AG04450 (cell line): ENCODE results near the gene KAT6B. TPM values are rescaled to one million over a fixed set of nuclear protein-coding genes. Genes with fewer than 3 reads are reported as not detected.

Experiments used
- CTCF ChIA-PET: fragments of 300-600, 350-600 bp; formaldehyde crosslinking; extraction: SDS; loops from one replicate; lab custom pipeline; 2022; ENCODE audit warnings: antibody characterized with exemption, inconsistent platforms; lab: Charles Lee
- POLR2A ChIA-PET: fragments of 350-600 bp; formaldehyde crosslinking; extraction: SDS; loops from one replicate; lab custom pipeline; 2021; ENCODE audit warnings: antibody characterized with exemption, inconsistent platforms; lab: Yijun Ruan, JAX
- DNase-seq: peaks from one replicate; pipeline ENCODE4 v3.0.0-alpha.2; 2011; ENCODE audit warnings: low read depth, low spot score
- H3K27ac ChIP-seq: one replicate; pipeline ENCODE4 v1.5.1; 2012; ENCODE audit warnings: low read depth, low read length, control low read depth
- H3K27me3 ChIP-seq: one replicate; pipeline ENCODE4 v1.6.0; 2012; ENCODE audit warnings: low read length; ENCODE audit not compliant: control insufficient read depth, insufficient read depth
- H3K4me3 ChIP-seq: 2 replicates; pipeline ENCODE4 v1.5.1; 2011; ENCODE audit warnings: mild to moderate bottlenecking, low read depth, low read length, control low read depth
- H3K9me3 ChIP-seq: 2 replicates; pipeline ENCODE4 v1.5.1; 2012; ENCODE audit warnings: low read length; ENCODE audit not compliant: control insufficient read depth, insufficient read depth
- polyA plus RNA-seq: library from polyadenylated mRNA; depleted of rRNA; stranded (reverse); fragments of >200 nt; gene quantifications from 2 replicates; pipeline ENCODE4 v1.2.3, GENCODE V29; 2011
- TF ChIP-seq, protein P1 (sequence below): IDR thresholded peaks from 2 replicates; pipeline ENCODE4 v1.5.1; 2011; ENCODE audit warnings: low read depth, low read length, control low read depth, inconsistent platforms

KAT6B gene
- polyA plus RNA-seq, 1 experiment: 10.4 TPM

DNA sequence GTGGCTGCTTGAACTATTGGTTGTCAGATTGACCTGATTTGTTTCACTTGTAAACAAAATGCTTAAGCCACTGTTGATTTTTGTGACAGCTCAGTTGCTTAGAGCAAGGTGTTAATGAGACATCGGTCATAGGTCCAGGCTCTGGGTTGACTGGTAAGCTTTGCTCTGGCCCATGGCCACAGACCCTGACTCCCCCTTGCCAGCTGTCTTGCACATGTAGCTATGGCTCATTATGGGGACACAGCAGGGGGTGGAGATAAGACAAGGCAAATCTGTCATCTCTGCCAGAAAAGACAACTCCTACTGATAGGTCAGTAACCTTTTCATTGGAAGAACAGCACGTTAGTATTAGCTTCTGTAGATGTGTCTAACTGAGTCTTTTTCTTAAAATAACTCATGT, 95.3 kb downstream of the KAT6B start:
- no peak overlapping the region for H3K4me3 ChIP-seq
- TF ChIP-seq, protein P1, sequence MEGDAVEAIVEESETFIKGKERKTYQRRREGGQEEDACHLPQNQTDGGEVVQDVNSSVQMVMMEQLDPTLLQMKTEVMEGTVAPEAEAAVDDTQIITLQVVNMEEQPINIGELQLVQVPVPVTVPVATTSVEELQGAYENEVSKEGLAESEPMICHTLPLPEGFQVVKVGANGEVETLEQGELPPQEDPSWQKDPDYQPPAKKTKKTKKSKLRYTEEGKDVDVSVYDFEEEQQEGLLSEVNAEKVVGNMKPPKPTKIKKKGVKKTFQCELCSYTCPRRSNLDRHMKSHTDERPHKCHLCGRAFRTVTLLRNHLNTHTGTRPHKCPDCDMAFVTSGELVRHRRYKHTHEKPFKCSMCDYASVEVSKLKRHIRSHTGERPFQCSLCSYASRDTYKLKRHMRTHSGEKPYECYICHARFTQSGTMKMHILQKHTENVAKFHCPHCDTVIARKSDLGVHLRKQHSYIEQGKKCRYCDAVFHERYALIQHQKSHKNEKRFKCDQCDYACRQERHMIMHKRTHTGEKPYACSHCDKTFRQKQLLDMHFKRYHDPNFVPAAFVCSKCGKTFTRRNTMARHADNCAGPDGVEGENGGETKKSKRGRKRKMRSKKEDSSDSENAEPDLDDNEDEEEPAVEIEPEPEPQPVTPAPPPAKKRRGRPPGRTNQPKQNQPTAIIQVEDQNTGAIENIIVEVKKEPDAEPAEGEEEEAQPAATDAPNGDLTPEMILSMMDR: no peak
- no peak for DNase-seq
- CTCF ChIA-PET: interaction anchor here (1.1 kb wide), 1 partner anchor 315 kb away, joined by 6 read pairs; no protein-coding TSS in a partner anchor
- H3K9me3 ChIP-seq: peaks cover 6% of the 10 kb centered on the region
- no peaks in the 10 kb centered on the region for H3K27me3 ChIP-seq
- no peak overlapping the region for H3K27ac ChIP-seq
- POLR2A ChIA-PET: interaction anchor here (1.4 kb wide), 1 partner anchor 38 kb away, joined by 4 read pairs; no protein-coding TSS in a partner anchor

DNA sequence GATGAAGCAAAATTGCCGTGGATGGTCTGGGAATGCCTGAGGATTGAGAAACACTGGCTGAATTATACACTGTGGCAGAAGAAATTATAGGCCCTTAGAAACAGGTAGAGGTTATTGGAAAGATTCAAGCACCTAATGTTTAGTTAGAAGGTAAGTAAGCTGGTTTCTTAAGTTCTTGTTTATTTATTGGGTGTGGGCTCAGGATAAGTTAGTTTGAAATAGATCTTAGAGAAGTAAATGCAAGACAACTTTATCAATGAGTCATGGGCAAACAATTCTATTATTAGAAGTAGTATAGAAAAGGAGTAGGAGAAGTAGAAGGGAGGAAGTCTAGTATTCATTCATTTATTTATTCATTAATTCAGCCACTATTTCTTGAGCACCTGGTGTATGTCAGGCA, 96.5 kb downstream of the KAT6B start:
- POLR2A ChIA-PET: no interaction called here
- H3K4me3 ChIP-seq: no peak overlapping the region
- TF ChIP-seq, protein P1: no peak
- H3K9me3 ChIP-seq: peaks cover 6% of the 10 kb centered on the region
- no peak overlapping the region for H3K27ac ChIP-seq
- DNase-seq: no peak
- H3K27me3 ChIP-seq: no peaks in the 10 kb centered on the region
- CTCF ChIA-PET: no interaction called here

DNA sequence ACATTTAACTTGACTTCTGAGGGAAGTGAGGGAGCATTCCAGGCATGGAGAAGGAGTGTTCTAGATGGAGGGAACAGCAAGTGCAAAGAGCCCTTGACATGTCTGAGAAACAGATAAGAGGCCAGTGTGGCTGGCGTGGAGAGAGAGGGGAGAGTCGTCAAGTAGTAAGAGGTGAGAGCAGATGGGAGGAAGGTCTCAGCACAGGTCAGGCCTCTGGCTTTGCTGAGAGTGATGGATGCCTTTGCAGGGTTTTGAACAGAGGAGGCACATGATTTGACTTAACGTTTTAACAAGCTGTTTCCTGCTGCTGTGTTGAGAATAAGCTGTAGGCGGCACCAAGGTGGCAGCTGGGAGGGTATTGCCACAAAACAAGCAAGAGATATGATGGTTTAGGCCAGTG, 97.2 kb downstream of the KAT6B start:
- ChIA-PET POLR2A (interaction anchor here (1.2 kb wide), 1 partner anchor 41 kb away, joined by 3 read pairs; no protein-coding TSS in a partner anchor), CTCF (no interaction called here)
- no peak for DNase-seq
- Histone ChIP-seq H3K4me3 (no peak overlapping the region), H3K27me3 (no peaks in the 10 kb centered on the region), H3K27ac (peak overlapping the region; percentile 43), H3K9me3 (peaks cover 6% of the 10 kb centered on the region)
- TF ChIP-seq, protein P1: no peak

DNA sequence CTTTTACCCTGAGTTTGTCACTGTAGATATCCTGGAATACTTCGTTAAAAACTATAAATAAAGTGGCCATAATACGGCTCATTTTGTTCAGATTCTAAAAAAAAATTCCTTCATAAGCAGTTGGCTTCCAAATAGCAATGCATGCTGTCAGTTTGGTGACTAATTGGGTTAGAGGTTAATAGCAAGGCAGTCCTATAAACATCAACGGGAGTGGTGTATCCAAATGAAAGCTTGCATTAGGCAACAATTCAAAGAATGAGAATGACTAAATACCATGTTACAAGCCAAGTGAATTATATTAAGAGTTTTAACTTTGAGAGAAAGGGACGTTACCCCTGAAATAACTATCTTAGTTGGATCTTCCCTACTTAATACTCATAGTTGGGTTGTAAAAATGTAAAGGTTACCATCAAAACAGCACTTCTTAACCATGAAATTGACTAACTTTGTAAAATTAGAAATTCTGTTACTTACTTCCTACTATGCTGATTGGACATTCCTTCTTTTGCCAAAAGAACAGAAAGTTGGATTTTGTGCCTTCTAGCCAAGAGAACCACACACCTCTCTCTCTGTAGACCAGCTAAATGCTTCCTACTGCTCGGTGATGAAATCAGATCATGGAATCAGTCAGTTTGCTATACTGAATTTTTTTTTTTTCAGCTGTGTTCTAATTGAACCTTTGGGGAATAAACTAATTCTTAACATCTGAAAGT, 98.0 kb downstream of the KAT6B start:
- ChIA-PET POLR2A (interaction anchor here (0.8 to 1.2 kb wide), 3 partner anchors 14 to 42 kb away, joined by 3 to 4 read pairs (median 3); no protein-coding TSS in a partner anchor), CTCF (no interaction called here)
- Histone ChIP-seq H3K9me3 (peaks cover 4% of the 10 kb centered on the region), H3K27me3 (no peaks in the 10 kb centered on the region), H3K27ac (peak overlapping the region; percentile 84), H3K4me3 (peak overlapping the region; percentile 31; the same call in 1 of the 2 replicates)
- TF ChIP-seq, protein P1: no peak
- peak; percentile 82 for DNase-seq

DNA sequence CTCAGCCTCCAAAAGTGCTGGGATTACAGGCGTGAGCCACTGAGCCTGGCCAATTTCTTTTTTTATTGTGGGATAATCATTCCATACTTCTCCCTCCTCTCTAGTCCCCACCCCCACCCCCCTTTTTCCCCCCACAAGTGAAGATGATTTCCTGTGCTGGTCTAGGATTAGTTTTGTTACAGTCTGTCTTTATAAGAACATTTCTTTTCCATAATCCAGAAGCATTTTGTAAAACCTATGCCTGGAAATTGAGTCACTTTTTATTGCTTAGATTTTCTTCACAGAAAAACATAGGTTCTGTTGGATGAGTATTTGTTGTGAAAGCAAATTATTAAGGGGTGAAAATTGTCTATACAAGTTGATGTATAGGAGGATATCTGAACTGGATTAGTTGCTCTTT, 98.9 kb downstream of the KAT6B start:
- H3K27me3 ChIP-seq: no peaks in the 10 kb centered on the region
- TF ChIP-seq, protein P1: no peak
- H3K9me3 ChIP-seq: no peaks in the 10 kb centered on the region
- no peak for DNase-seq
- ChIA-PET POLR2A (interaction anchor here (1.2 kb wide), 1 partner anchor 42 kb away, joined by 3 read pairs; no protein-coding TSS in a partner anchor), CTCF (no interaction called here)
- H3K4me3 ChIP-seq: no peak overlapping the region
- H3K27ac ChIP-seq: peak overlapping the region; percentile 68
